ENCODE data around the gene MCFD2.

DNA sequence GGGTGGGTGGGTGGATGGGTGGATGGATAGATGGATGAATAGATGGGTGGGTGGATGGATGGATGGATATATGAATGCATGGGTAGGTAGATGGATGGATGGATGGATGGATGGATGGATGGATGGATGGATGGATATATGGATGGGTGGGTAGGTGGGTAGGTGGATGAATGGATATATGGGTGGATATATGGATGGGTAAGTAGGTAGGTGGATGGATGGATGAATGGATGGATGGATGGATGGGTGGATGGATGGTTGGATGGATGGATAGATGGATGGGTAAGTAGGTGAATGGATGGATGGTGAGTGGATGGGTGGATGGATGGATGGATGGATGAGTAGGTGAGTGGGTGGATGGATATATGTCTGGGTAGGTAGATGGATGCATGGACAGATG is 36.1 kb downstream of the MCFD2 start:
- no peak for TF ChIP-seq POLR2A (IDR thresholded peaks at IDR 0.05)
- TF ChIP-seq, protein P1, sequence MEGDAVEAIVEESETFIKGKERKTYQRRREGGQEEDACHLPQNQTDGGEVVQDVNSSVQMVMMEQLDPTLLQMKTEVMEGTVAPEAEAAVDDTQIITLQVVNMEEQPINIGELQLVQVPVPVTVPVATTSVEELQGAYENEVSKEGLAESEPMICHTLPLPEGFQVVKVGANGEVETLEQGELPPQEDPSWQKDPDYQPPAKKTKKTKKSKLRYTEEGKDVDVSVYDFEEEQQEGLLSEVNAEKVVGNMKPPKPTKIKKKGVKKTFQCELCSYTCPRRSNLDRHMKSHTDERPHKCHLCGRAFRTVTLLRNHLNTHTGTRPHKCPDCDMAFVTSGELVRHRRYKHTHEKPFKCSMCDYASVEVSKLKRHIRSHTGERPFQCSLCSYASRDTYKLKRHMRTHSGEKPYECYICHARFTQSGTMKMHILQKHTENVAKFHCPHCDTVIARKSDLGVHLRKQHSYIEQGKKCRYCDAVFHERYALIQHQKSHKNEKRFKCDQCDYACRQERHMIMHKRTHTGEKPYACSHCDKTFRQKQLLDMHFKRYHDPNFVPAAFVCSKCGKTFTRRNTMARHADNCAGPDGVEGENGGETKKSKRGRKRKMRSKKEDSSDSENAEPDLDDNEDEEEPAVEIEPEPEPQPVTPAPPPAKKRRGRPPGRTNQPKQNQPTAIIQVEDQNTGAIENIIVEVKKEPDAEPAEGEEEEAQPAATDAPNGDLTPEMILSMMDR (IDR thresholded peaks at IDR 0.05 in 8 of 11, conservative IDR thresholded peaks at IDR 0.05 in 3 of 11): no peak
